GM19372 (cell line): ENCODE measurements around the gene DCST2.
A peak's percentile ranks its signal among the peaks of the same experiment; 100 is the strongest.

ENCODE experiments used
- ATAC-seq: cut with Tn5 transposase; IDR thresholded peaks from one replicate; pipeline ENCODE4 v1.9.1; 2021; ENCODE audit warnings: mild to moderate bottlenecking, low read depth, moderate library complexity; ENCODE audit not compliant: unreplicated experiment

The DCST2 gene

GRCh38 chr1:155070158-155070621 lies 36.6 kb upstream of the DCST2 start:
- no peak for ATAC-seq

- ATAC-seq, result no peak
Observed at GRCh38 chr1:155069551-155070157, 36.1 kb upstream of the DCST2 start.

- no peak for ATAC-seq
Observed at GRCh38 chr1:155068599-155068998, 35.0 kb upstream of the DCST2 start.

- no peak for ATAC-seq
Observed at GRCh38 chr1:155066777-155067176, 33.2 kb upstream of the DCST2 start.

- no peak for ATAC-seq
Observed at GRCh38 chr1:155064832-155065429, 31.4 kb upstream of the DCST2 start.

GRCh38 chr1:155064111-155064831 lies 30.7 kb upstream of the DCST2 start:
- no peak for ATAC-seq

- ATAC-seq, result peak; percentile 60
Observed at GRCh38 chr1:155063550-155064110, 30.0 kb upstream of the DCST2 start, which contains the start of gene EFNA4. Gene EFNA4, plus strand, starts transcription at chr1:155063740. Its CDS starts 84 bp downstream, at chr1:155063824.

GRCh38 chr1:155062702-155063411 lies 29.3 kb upstream of the DCST2 start:
- ATAC-seq, result no peak

GRCh38 chr1:155062151-155062686 lies 28.6 kb upstream of the DCST2 start:
- ATAC-seq, result no peak

- ATAC-seq, result no peak
Observed at GRCh38 chr1:155061381-155062150, 28.0 kb upstream of the DCST2 start.

- ATAC-seq, result no peak
Observed at GRCh38 chr1:155060736-155061135, 27.2 kb upstream of the DCST2 start.

GRCh38 chr1:155057788-155058211 lies 24.2 kb upstream of the DCST2 start:
- no peak for ATAC-seq

GRCh38 chr1:155057104-155057503 lies 23.5 kb upstream of the DCST2 start:
- no peak for ATAC-seq

- ATAC-seq, result no peak
Observed at GRCh38 chr1:155053531-155054105, 20.0 kb upstream of the DCST2 start.

GRCh38 chr1:155052439-155053395 lies 19.1 kb upstream of the DCST2 start:
- ATAC-seq, result no peak

- ATAC-seq, result no peak
Observed at GRCh38 chr1:155051777-155052398, 18.3 kb upstream of the DCST2 start.

- no peak for ATAC-seq
Observed at GRCh38 chr1:155051342-155051776, 17.8 kb upstream of the DCST2 start.
